HG03520 (cell line): ENCODE results near the gene TAF5.
"Not testable (repeated sequence)": the region's sequence is repeated elsewhere in the genome, so short reads cannot be mapped to it uniquely, and the experiment has no call there.

Experiments
- ATAC-seq: cut with Tn5 transposase; IDR thresholded peaks from one replicate; pipeline ENCODE4 v1.9.1; 2021; ENCODE audit warnings: mild to moderate bottlenecking, moderate library complexity; ENCODE audit not compliant: unreplicated experiment

Gene TAF5

DNA sequence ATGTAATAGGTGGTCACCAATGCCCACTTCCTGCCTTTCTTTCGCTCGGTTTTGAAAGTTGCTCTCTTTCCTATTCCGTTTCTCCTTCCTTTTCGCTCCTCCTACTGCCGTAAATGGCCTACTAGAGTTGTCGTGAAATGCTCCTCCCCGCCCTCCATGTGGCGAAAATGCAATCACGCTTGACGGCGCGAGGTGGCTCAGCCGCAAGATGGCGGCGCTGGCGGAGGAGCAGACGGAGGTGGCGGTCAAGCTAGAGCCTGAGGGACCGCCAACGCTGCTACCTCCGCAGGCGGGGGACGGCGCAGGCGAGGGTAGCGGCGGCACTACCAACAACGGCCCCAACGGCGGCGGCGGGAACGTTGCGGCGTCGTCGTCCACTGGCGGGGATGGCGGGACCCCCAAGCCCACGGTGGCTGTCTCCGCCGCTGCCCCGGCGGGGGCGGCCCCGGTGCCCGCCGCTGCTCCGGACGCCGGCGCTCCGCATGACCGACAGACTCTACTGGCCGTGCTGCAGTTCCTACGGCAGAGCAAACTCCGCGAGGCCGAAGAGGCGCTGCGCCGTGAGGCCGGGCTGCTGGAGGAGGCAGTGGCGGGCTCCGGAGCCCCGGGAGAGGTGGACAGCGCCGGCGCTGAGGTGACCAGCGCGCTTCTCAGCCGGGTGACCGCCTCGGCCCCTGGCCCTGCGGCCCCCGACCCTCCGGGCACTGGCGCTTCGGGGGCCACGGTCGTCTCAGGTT, at the start of gene TAF5:
TAF5 (plus strand) TSS at position 195 of the 737 bp plus-strand sequence; CDS start at position 209, 14 bp downstream.
- peak; percentile 48 for ATAC-seq

DNA sequence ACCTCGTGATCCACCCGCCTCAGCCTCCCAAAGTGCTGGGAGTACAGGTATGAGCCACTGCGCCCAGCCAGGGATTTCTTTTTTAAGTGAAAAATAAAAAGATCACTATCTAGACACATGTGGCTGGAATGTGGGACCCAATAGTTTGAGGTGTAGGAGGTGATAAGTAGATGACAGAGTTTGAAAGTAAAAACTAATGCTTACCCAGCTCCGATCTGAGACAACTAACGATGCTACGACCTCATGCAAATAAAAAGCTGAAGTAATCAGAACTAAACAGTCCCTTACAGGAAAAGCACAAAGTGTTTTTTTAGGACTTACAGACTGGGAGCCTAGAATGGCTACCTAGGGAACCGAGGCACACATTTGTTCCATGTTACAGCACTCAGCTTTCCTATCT, 39.9 kb upstream of the TAF5 start:
- no peak for ATAC-seq

DNA sequence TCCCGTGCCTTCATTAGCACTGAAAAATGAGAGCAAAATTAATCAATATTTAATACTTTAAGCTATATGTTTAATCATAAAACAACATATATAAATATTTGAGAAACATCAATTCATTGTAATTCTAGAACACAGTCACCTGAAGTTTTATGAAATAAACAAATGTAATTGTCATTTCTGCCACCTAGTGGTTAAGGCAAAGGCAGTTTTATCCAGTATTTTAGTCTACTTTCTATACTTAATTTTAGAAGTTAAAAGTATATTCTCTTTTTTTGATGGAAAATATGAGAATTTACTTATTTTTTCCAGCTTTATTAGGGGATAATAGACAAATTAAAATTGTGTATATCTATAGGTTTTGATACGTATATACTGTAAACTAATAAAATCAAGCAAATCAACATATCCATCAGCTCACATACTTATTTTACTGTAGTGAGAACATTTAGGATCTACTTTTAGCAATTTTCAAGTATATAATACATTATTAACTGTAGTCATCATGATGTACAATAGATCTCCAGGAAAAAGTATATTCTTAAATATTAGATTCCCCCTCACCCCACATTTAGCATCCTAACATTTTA, 33.7 kb upstream of the TAF5 start:
- no peak for ATAC-seq

DNA sequence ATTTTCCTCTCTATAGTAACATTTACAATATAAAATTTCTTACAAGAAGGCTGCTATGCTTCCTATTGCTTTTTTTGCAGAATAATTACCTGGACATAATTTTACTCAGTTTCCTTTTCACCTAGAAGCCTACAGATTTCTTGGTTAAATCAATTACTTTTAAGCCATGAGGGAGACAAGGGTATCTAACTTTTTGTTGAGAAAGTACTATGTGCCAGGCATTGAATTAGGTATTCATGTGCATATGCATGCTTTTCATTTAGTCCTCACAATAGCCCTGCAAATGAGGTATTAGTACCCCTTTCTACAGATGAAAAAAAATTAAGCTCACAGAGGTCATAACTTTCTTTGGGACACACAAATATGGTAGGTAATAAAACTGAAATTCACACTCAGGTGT, 33.2 kb upstream of the TAF5 start:
- ATAC-seq = no peak

DNA sequence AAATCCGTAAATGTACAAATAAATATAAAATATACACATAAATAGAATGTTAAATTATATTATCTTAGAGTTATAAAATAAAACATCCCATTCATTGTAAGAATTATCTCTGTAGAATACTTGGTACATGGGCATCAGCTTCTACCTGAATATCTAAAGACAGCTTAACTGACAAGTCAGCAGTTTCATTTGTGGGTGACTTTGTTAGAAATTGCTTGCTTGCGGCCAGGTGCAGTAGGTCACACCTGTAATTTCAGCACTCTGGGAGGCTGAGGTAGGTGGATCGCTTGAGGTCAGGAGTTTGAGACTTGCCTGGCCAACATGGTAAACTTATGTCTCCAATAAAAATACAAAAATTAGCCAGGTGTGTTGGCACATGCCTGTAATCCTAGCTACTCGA, 31.4 kb upstream of the TAF5 start:
- ATAC-seq = no peak

DNA sequence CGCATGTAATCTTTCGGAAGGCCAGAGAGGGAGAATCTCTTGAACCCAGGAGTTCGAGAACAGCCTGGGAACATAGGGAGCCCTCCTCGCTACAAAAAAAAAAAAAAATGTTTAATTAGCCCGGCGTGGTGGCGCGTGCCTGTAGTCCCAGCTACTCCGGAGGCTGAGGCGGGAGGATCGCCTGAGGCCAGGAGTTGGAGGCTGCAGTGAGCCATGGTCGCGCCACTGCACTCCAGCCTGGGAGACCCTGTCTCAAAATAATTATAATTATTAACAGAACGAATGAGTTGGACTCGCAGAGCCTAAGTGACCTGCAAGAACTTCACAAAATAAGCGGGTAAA, 17.6 kb upstream of the TAF5 start:
- no peak for ATAC-seq

DNA sequence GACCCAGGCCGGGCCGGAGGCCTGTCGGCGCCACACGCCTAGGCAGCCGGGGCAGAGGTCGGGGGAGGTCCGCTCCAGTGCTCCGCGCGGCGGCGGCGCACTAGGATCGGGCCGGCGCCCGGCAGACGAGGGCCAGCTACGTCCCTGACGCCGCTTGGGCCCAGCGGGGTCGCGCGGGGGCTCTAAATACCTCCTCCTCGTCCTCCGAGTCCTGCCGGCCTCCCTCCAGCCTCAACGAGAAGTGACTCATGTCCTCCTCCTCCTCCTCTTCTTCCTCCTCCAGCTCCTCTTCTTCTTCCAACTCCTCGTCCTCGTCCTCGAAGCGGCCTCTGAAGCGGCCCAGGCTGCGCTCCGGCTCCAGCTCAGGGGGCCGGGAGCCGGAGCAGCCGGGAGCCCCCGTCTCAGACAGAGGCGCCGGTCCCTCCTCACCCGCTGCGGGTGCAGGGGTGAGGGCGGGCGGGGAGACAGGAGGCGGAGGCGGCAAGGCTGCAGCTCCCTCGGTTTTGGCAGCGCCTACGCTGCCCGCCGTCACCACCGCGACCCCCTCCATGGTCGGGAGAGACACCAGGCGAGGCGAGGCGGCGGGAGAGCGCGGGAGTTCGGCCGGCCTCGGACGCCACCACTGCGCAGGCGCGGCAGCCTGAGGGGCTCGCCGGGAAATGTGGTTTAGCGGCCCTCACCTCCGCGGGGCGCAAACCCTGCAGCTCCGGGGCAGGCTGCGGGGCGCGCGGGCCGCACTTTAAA, 17.1 kb upstream of the TAF5 start, which contains the start of gene PCGF6:
PCGF6 (minus strand) TSS at position 624 of the 744 bp plus-strand sequence; CDS start at position 550, 74 bp downstream.
- ATAC-seq = peak; percentile 74

DNA sequence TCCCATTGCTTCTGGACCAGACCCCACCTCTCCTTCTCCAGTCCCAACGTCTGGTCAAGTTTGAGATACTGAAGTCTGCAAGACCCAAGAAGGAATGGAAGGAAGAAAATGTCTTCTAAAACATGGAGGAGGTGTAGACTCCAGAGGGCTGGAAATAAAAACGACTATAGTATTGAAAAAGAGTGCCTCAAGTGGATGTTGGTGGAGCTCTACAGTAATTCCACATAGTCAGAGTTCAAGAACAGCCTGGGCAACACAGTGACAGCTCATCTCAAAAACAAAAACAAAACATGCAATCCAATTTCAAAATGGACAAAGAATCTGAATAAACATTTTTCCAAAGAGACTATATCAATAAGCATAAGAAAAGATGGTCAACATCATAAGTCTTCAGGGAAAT, 14.5 kb upstream of the TAF5 start:
- ATAC-seq = no peak

DNA sequence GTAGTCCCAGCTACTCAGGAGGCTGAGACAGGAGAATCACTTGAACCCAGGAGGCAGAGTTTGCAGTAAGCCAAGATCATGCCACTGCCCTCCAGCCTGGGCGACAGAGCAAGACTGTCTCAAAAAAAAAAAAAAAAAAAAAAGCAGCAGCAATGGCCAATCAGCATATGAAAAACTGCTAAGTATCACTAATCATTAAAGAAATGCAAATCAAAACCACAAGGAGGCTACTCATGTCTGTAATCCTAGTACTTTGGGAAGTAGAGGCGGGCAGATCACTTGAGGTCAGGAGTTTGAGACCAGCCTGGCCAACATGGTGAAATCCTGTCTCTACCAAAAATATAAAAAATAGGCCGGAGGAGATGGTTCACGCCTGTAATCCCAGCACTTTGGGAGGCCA, 13.2 kb upstream of the TAF5 start:
- ATAC-seq = not testable (repeated sequence)

DNA sequence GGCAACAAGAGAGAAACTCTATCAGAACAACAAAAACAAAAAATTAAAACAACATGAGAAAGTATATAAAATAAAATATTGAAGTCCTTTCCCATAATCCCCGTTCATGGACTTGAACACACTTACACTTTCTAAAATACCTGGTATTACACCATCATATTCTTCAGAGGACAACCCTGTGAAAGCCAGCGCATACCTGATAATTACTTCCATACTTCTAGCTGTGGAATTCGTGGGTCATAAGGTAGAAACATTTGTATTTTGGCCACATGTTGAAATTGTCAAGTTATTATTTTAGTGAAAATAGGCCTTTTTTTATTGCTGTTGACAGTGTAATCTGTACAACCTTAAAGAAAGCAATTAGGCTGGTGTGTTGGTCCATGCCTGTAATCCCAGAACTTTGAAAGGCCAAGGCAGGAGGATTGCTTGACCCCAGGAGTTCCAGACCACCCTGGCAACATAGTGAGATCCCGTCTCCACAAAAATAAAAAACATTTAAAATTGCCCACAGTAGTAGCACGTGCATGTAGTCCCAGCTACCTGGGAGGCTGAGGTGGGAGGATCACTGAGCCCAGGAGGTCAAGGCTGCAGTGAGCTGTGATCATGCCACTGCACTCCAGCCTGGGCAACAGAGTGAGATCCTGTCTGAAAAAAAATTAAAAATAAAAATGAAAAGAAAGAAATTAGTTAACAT, 11.7 kb upstream of the TAF5 start:
- no peak for ATAC-seq

DNA sequence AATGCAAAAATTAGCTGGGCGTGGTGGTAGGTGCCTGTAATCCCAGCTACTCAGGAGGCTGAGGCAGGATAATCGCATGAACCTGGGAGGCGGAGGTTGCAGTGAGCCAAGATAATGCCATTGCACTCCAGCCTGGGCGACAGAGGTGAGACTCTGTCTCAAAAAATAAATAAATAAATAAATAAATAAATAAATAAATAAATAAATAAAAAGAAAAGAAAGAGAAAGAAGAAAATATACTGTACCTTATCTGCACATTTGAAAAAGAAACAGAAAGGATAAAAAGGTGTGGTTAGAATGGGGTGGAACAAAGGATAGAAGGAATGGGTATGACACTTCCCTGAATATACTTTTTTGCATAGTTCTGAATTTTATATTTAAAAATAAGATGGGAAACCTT, 8.3 kb upstream of the TAF5 start:
- ATAC-seq = not testable (repeated sequence)

DNA sequence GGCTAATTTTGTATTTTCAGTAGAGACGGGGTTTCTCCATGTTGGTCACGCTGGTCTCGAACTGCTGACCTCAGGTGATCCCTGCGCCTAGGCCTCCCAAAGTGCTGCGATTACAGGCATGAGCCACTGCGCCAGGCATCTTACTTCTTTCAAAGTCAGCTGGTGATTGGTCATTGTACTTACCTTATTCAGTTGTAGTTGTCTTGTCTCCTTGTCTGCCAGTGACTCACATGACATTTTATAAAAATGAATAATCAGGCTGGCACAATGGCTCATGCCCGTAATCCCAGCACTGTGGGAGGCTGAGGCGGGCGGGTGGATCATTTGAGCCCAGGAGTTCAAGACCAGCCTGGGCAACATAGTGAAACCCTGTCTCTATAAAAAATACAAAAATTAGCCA, 7.0 kb upstream of the TAF5 start:
- not testable (repeated sequence) for ATAC-seq

DNA sequence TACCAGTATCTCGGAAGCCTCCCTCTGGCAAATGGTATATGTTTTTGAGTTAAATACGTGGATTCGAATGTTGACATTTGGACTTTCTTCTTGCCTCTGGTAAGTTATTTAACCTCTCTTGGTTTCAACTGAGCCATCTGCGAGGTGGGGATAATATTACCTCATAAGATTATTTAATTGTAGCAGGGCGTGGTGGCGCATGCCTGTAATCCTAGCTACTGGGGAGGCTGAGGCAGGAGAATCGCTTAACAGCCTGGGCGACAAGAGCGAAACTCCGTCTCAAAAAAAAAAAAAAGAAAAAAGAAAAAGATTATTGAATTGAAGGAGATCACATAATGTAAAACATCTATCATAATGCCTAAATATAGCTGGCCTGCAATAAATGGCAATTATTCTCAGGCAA, 396 bp upstream of the TAF5 start:
- ATAC-seq = no peak

DNA sequence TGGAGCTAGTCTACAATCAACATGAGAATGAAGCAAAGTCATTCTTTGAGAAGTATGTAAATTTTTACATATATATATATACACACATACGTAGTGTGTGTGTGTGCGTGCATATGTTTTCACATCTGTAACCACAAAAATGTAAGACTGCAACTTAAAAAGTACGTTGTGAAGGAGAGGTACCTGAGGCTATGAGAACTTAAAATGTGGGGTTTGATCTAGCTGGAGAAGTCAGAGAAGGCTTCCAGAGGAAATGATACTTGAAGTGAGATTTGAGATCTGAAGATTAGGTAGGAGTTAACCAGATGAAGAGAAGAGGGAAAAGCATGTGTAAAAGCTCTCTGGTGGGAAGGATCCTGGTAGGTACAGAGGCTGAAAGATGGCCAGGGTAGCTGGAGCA, 5.8 kb downstream of the TAF5 start:
- no peak for ATAC-seq

DNA sequence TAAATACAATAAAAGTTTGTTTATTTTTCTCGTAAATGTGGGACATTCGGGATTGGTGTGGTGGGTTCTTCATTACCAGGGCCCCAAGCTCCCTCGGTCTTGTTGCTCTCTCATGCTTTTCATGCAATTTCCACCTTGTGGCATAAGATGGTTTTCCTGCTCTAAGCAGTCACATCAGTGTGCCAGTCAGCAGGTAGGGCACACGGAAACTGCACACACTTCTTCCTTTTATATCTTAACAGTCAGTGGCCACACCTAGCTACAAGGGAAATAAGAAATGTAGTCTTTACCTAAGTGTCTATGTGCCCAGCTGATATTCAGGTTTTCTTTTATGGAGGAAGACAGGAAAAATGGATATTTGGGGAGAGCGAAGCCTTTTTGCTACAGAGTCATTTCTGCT, 6.5 kb downstream of the TAF5 start:
- no peak for ATAC-seq

DNA sequence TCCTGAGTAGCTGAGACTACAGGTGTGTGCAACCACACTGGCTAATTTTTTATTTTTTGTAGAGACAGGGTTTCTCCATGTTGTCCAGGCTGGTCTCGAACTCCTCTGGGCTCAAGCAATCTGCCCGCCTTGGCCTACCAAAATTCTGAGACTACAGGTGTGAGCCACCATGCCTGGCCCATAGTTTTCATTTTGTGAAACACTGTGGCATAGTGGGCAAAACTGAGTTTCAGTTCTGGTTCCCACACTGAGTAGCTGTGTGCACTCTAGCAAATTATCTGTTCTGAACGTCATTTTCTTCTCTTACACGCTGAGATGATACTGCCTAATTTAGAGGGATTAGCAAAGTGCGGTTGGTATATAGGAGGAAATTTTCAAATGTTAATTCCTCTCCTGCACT, 15.0 kb downstream of the TAF5 start:
- no peak for ATAC-seq

DNA sequence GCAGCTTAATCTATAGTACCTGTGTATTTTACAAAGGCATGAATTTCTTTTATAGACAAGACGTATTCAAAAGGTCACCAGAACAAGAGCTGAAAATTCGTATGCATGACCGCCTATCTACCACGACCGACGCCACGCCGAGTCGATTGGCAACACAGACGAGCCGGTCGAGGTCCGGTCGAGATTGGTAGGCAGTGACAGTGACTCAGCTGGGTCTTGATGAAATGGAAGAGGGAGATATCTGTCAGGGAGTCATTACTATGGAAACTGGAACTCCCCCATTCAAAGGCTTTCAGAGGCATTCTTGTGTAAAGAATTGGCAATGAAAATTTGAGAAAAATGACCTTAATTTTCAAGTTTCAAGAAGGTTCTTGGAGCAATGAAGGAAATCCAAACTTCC, 26.4 kb downstream of the TAF5 start:
- ATAC-seq = no peak

DNA sequence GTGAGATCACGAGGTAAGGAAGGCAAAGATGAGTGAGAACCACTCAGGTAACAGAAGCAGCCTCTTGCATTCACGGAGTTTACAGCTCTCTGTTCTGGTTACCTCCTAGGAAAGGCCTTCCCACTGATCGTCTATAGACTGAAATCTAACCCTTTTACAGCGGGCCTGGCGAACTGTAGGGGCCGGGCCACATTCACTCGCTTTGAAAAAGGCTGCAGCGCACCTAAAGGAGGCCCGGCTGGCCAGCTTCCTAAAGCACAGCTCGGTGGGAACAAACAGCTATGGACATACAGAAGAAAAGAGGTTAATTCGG, 27.9 kb downstream of the TAF5 start:
- ATAC-seq = no peak

DNA sequence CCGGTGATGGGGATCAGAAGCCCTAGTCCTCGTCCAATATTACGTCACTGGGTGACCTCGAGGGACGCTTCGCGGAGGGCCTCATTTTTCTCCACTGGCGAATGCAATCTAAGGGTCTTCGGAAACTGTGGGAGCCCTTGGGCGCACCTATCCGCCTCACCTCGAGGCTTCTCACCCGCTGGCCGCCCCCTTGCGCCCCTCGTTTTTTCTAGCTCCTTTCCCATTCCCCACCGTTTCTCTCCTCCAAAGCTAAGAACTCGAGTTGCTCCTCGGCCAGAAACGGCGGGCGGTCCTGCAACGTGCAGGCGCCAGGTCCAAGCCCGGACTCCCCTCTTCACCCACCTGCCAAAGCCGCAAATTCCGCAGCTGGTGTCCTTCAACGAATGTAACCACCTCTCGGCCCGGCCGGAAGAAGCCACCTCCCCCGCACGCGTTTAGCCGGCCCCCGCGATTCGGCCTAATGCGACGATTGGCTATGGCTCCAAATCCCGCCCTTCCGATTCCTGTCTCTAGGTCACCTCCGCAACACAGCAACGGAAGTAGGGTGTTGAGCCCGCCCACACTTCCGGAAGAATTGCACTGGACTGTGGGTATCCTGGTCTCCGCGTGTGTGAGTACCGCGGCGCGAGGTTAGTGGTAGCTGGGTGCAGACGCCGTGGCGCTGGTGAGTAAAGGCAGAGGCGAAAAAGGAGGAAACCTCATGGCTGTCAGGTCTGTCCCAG, 28.5 kb downstream of the TAF5 start, which contains the start of the genes ATP5MK and PDCD11:
ATP5MK (minus strand) TSS at position 409 of the 722 bp plus-strand sequence. CDS start 4,018 bp downstream, outside the sequence.
PDCD11 (plus strand) TSS at position 560 of the 722 bp plus-strand sequence. CDS start 1,801 bp downstream, outside the sequence.
- ATAC-seq = peak; percentile 95

DNA sequence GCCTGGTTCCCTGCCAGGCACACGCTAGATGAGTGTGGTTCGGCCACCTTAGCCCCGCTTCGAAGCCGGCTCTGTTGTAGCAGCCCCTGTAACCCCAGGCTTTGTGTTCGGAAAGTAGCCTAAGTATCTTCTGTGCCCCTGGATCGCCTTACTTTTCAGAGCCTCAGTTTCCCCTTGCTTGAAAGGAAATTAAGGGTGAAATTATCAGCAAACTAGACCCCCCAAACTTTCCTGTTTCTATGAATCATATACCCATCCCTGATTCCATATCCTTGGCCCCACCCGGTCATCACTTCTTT, 29.0 kb downstream of the TAF5 start:
- ATAC-seq = no peak
